ENCODE measurements around the gene CBLC.

The CBLC gene

DNA sequence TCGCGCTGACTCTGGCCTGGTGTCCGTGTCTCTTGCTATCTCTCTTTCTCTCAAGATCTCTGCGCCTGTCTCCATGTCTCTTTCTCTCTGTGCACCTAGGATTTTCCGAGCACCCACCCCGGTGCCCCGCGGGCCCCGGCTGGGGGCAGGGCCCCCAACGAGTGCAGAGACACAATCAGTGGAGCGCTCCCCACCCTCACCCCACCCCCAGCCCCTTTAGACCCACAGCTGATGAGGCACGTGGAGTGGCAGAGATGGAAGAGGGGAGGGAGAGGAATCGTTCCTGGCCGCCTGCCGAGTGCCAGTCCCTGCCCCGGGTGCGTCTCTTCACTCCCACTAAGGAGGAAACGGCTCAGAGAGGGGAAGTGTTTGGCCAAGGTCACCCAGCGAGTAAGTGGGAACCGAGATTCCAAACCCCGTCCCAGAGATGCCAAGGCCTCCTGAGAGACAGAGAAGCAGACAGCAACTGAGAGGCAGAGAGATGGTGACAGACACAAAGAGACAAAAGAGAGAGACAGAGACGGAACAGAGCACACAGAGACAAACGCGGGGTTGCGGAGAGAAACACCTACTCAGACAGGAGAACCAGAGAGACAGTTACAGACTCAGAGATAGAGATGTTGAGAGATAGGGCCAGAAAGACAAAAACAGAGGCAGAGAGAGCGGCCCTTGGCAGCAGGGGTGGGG, 29.8 kb upstream of the CBLC start (continued):
- TF ChIP-seq, protein P1, sequence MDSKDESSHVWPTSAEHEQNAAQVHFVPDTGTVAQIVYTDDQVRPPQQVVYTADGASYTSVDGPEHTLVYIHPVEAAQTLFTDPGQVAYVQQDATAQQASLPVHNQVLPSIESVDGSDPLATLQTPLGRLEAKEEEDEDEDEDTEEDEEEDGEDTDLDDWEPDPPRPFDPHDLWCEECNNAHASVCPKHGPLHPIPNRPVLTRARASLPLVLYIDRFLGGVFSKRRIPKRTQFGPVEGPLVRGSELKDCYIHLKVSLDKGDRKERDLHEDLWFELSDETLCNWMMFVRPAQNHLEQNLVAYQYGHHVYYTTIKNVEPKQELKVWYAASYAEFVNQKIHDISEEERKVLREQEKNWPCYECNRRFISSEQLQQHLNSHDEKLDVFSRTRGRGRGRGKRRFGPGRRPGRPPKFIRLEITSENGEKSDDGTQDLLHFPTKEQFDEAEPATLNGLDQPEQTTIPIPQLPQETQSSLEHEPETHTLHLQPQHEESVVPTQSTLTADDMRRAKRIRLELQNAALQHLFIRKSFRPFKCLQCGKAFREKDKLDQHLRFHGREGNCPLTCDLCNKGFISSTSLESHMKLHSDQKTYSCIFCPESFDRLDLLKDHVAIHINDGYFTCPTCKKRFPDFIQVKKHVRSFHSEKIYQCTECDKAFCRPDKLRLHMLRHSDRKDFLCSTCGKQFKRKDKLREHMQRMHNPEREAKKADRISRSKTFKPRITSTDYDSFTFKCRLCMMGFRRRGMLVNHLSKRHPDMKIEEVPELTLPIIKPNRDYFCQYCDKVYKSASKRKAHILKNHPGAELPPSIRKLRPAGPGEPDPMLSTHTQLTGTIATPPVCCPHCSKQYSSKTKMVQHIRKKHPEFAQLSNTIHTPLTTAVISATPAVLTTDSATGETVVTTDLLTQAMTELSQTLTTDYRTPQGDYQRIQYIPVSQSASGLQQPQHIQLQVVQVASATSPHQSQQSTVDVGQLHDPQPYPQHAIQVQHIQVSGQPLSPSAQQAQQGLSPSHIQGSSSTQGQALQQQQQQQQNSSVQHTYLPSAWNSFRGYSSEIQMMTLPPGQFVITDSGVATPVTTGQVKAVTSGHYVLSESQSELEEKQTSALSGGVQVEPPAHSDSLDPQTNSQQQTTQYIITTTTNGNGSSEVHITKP (tag by site-specific recombination; IDR thresholded peaks at IDR 0.05) = 0 out of 2 replicates have a peak, but pooled peaks have one; percentile 7
- 0 out of 2 replicates have a peak, but pooled peaks have one; percentile 18 for TF ChIP-seq MZF1 (tag by site-specific recombination; IDR thresholded peaks at IDR 0.05; ENCODE audit: borderline replicate concordance)
- 0 out of 2 replicates have a peak, but pooled peaks have one; percentile 57 for TF ChIP-seq ZNF600 (tag by site-specific recombination; IDR thresholded peaks at IDR 0.05)
- 0 out of 2 replicates have a peak, but pooled peaks have one; percentile 18 for TF ChIP-seq ZNF777 (tag by site-specific recombination; IDR thresholded peaks at IDR 0.05; ENCODE audit: borderline replicate concordance)
- TF ChIP-seq ZBTB17 (tag by site-specific recombination; IDR thresholded peaks at IDR 0.05) = peak; percentile 83
- TF ChIP-seq, protein P2, sequence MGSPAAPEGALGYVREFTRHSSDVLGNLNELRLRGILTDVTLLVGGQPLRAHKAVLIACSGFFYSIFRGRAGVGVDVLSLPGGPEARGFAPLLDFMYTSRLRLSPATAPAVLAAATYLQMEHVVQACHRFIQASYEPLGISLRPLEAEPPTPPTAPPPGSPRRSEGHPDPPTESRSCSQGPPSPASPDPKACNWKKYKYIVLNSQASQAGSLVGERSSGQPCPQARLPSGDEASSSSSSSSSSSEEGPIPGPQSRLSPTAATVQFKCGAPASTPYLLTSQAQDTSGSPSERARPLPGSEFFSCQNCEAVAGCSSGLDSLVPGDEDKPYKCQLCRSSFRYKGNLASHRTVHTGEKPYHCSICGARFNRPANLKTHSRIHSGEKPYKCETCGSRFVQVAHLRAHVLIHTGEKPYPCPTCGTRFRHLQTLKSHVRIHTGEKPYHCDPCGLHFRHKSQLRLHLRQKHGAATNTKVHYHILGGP (tag by site-specific recombination; IDR thresholded peaks at IDR 0.05) = no peak
- peak; percentile 86 for TF ChIP-seq ZXDB (tag by site-specific recombination; IDR thresholded peaks at IDR 0.05)
- peak; percentile 41; the same call in 1 of the 2 replicates for TF ChIP-seq ZNF394 (tag by site-specific recombination; IDR thresholded peaks at IDR 0.05; ENCODE audit: borderline replicate concordance)
- TF ChIP-seq ZNF658 (tag by site-specific recombination; IDR thresholded peaks at IDR 0.05) = no peak
- 0 out of 2 replicates have a peak, but pooled peaks have one; percentile 12 for TF ChIP-seq ZNF660 (tag by site-specific recombination; IDR thresholded peaks at IDR 0.05)
- no peak for TF ChIP-seq ZNF621 (tag by site-specific recombination; IDR thresholded peaks at IDR 0.05)
- TF ChIP-seq YY1 (tag by site-specific recombination; IDR thresholded peaks at IDR 0.05) = no peak
- TF ChIP-seq, protein P3, sequence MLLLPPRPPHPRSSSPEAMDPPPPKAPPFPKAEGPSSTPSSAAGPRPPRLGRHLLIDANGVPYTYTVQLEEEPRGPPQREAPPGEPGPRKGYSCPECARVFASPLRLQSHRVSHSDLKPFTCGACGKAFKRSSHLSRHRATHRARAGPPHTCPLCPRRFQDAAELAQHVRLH (tag by site-specific recombination; IDR thresholded peaks at IDR 0.05) = peak; percentile 43; the same call in 1 of the 2 replicates
- TF ChIP-seq ZNF366 (tag by site-specific recombination; conservative IDR thresholded peaks at IDR 0.05) = peak; percentile 83
- 0 out of 2 replicates have a peak, but pooled peaks have one; percentile 32 for TF ChIP-seq ZNF792 (tag by site-specific recombination; IDR thresholded peaks at IDR 0.05)
- TF ChIP-seq ZNF175 (tag by site-specific recombination; IDR thresholded peaks at IDR 0.05) = no peak
- no peak for TF ChIP-seq ZNF701 (tag by site-specific recombination; IDR thresholded peaks at IDR 0.05)
- TF ChIP-seq ZNF324 (tag by site-specific recombination; IDR thresholded peaks at IDR 0.05) = peak; percentile 27; the same call in 1 of the 2 replicates
- TF ChIP-seq, protein P4, sequence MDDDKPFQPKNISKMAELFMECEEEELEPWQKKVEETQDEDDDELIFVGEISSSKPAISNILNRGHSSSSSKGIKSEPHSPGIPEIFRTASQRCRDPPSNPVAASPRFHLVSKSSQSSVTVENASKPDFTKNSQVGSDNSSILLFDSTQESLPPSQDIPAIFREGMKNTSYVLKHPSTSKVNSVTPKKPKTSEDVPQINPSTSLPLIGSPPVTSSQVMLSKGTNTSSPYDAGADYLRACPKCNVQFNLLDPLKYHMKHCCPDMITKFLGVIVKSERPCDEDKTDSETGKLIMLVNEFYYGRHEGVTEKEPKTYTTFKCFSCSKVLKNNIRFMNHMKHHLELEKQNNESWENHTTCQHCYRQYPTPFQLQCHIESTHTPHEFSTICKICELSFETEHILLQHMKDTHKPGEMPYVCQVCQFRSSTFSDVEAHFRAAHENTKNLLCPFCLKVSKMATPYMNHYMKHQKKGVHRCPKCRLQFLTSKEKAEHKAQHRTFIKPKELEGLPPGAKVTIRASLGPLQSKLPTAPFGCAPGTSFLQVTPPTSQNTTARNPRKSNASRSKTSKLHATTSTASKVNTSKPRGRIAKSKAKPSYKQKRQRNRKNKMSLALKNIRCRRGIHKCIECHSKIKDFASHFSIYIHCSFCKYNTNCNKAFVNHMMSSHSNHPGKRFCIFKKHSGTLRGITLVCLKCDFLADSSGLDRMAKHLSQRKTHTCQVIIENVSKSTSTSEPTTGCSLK (tag by site-specific recombination; IDR thresholded peaks at IDR 0.05) = no peak
- TF ChIP-seq ZNF37A (tag by site-specific recombination; IDR thresholded peaks at IDR 0.05) = no peak
- peak; percentile 3; the same call in 1 of the 2 replicates for TF ChIP-seq GLIS1 (tag by site-specific recombination; IDR thresholded peaks at IDR 0.05)
- no peak for TF ChIP-seq RBAK (tag by site-specific recombination; IDR thresholded peaks at IDR 0.05)
- TF ChIP-seq ZNF768 (tag by site-specific recombination; IDR thresholded peaks at IDR 0.05) = peak; percentile 99
- TF ChIP-seq, protein P5, sequence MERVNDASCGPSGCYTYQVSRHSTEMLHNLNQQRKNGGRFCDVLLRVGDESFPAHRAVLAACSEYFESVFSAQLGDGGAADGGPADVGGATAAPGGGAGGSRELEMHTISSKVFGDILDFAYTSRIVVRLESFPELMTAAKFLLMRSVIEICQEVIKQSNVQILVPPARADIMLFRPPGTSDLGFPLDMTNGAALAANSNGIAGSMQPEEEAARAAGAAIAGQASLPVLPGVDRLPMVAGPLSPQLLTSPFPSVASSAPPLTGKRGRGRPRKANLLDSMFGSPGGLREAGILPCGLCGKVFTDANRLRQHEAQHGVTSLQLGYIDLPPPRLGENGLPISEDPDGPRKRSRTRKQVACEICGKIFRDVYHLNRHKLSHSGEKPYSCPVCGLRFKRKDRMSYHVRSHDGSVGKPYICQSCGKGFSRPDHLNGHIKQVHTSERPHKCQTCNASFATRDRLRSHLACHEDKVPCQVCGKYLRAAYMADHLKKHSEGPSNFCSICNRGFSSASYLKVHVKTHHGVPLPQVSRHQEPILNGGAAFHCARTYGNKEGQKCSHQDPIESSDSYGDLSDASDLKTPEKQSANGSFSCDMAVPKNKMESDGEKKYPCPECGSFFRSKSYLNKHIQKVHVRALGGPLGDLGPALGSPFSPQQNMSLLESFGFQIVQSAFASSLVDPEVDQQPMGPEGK (tag by site-specific recombination; IDR thresholded peaks at IDR 0.05) = peak; percentile 21; the same call in 1 of the 2 replicates
- TF ChIP-seq, protein P6, sequence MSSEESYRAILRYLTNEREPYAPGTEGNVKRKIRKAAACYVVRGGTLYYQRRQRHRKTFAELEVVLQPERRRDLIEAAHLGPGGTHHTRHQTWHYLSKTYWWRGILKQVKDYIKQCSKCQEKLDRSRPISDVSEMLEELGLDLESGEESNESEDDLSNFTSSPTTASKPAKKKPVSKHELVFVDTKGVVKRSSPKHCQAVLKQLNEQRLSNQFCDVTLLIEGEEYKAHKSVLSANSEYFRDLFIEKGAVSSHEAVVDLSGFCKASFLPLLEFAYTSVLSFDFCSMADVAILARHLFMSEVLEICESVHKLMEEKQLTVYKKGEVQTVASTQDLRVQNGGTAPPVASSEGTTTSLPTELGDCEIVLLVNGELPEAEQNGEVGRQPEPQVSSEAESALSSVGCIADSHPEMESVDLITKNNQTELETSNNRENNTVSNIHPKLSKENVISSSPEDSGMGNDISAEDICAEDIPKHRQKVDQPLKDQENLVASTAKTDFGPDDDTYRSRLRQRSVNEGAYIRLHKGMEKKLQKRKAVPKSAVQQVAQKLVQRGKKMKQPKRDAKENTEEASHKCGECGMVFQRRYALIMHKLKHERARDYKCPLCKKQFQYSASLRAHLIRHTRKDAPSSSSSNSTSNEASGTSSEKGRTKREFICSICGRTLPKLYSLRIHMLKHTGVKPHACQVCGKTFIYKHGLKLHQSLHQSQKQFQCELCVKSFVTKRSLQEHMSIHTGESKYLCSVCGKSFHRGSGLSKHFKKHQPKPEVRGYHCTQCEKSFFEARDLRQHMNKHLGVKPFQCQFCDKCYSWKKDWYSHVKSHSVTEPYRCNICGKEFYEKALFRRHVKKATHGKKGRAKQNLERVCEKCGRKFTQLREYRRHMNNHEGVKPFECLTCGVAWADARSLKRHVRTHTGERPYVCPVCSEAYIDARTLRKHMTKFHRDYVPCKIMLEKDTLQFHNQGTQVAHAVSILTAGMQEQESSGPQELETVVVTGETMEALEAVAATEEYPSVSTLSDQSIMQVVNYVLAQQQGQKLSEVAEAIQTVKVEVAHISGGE (tag by site-specific recombination; conservative IDR thresholded peaks at IDR 0.05; ENCODE audit: low read depth) = no peak; the same call in 1 of the 2 replicates
- TF ChIP-seq KLF16 (tag by site-specific recombination; IDR thresholded peaks at IDR 0.05) = 0 out of 2 replicates have a peak, but pooled peaks have one; percentile 14
